Adrenal gland (tissue), 5 donors: ENCODE measurements around the gene SLC15A1.

Experiments
- CTCF ChIP-seq, 6 experiments: fragments of 450-650 bp in 4 of 6; fragments of 200-600 bp in 2 of 6; sonication (generic) in 1 of 6; IDR thresholded peaks; 1 replicate in 5 of 6; 2 replicates in 1 of 6; pipeline versions ENCODE4 v1.5.1 to v1.8.0; 2016 to 2021; ENCODE audit warnings: antibody characterized with exemption in 6 of 6, mild to moderate bottlenecking in 2 of 6, moderate library complexity in 1 of 6
- POLR2A ChIP-seq, 2 donors: fragments of 450-650 bp; IDR thresholded peaks; one replicate each; pipeline ENCODE4 v1.6.1; 2017; ENCODE audit warnings: antibody characterized with exemption in 2 of 2, mild to moderate bottlenecking in 2 of 2, moderate library complexity in 1 of 2
- donor health status: DM: no; HTN: no; CAD: no.

GRCh38 chr13:98686270-98686669 is 66.2 kb downstream of the SLC15A1 start:
- no peak for TF ChIP-seq CTCF (IDR thresholded peaks at IDR 0.05)
- TF ChIP-seq POLR2A (IDR thresholded peaks at IDR 0.05): no peak
